H1 (cell line): Measurements from ENCODE around the gene DISC1.

Source experiments
- CEBPB ChIP-seq: IDR thresholded peaks from 2 replicates; pipeline ENCODE4 v1.6.1; 2012; ENCODE audit warnings: low read depth, low read length
- CTCF ChIP-seq, 3 experiments: IDR thresholded peaks; 1 replicate in 2 of 3; 2 replicates in 1 of 3; pipeline versions ENCODE4 v1.5.1 to v1.6.1; 2011; ENCODE audit warnings: low read length in 3 of 3, mild to moderate bottlenecking in 3 of 3, inconsistent platforms in 2 of 3, low read depth in 1 of 3, moderate library complexity in 1 of 3; ENCODE audit not compliant: insufficient read depth in 1 of 3; ENCODE audit errors: control extremely low read depth in 1 of 3
- POLR2AphosphoS5 ChIP-seq: IDR thresholded peaks from 2 replicates; pipeline ENCODE4 v1.6.1; 2011; ENCODE audit warnings: low read depth, low read length
- SUZ12 ChIP-seq: fragments of 200-600 bp; sonication (generic); IDR thresholded peaks from 2 replicates; pipeline ENCODE4 v1.6.1; 2012; ENCODE audit warnings: mild to moderate bottlenecking, inconsistent platforms, low read length, moderate library complexity, mixed read lengths
- YY1 ChIP-seq: IDR thresholded peaks from 2 replicates; pipeline ENCODE4 v1.6.1; 2011; ENCODE audit warnings: low read depth, mild to moderate bottlenecking, low read length

GRCh38 chr1:231584117-231584516 lies 42.5 kb upstream of the DISC1 start:
- no peak for TF ChIP-seq YY1
- no peak for TF ChIP-seq CTCF (IDR thresholded peaks at IDR 0.05; ENCODE audit: control extremely low read depth in 1 of 3, insufficient read depth in 1 of 3, low read depth in 1 of 3, low read length in 3 of 3)
- TF ChIP-seq POLR2AphosphoS5 = no peak
- TF ChIP-seq SUZ12 = no peak
- no peak for TF ChIP-seq CEBPB
